Measurements from ENCODE around the gene DLG2.
"Not testable (repeated sequence)": the region's sequence is repeated elsewhere in the genome, so short reads cannot be mapped to it uniquely, and the experiment has no call there.

Gene DLG2

GRCh38 chr11:85095239-85095638 is 531.9 kb downstream of the DLG2 start:
- no peak for DNase-seq

DNA sequence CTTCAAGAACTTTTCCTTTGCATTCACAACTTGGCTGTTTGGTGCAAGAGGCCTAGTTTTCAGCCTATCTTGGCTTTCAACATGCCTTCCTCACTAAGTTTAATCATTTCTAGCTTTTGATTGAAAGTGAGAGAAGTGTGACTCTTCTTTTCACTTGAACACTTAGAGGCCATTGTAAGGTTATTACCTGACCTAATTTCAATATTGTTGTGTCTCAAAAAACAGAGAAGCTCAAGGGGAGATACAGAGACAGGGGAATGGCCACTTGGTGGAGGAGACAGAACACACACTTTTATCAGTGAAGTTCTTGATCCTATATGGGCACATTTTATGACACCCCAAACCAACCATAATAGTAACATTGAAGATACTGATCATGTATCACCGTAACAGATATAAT is 532.3 kb downstream of the DLG2 start:
- DNase-seq = no peak

- no peak for DNase-seq
Measured at GRCh38 chr11:85089654-85090053, 537.5 kb downstream of the DLG2 start.

DNA sequence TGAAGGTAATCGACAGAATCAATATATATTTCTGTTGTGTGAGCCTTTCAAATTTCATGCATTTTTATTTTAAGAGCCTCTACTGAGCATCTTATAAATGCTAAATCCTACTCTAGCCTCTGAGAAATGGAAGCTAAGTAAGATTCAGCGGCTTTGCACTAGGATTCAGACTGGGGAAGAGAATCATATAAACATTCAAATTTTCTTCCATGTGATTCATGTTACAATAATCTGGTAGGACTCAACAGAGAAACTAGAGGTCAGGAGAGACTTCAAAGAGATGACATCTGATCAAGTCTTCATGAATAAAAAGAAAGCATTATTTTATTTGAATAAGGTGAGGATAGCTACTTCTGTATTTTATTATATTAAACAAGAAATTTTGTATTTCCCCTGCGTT is 538.9 kb downstream of the DLG2 start:
- DNase-seq = no peak

GRCh38 chr11:85086504-85087284 is 540.5 kb downstream of the DLG2 start:
- no peak for DNase-seq

DNA sequence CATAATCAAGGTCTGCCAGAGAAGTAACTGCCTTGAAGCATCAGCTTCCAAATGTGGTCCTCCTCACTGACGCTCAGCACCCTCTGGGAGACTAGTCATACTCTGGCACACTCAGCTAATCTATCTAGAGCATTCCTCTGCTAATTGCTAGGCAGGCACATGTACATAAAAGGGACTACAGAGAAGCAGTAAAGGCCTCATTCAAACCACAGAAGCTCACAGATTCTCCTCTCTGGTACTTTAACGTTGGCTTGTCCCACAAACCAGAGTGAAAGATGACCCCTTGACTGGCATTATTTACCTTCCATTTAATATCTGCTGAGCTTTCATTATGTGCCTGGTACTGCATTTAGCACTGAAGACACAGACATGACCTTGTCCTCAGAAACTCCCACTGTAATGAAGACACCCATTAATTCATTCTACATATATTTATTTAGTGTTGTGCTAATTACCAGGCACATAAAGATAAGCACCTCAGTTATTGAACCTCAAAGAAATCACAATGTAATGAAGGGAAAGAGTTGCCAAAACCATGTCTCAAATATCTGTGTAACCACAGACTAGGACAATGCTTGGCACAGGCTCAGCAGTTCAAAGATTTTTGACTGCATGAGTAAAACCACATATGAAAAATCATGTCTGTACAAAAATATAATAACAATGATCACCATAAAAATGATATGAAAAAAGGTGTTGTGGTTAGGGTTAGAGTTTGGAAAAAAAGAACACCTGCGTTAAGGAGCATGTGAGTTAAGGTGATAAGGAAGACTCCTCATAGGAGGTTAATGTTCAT is 550.4 kb downstream of the DLG2 start:
- DNase-seq = no peak

DNA sequence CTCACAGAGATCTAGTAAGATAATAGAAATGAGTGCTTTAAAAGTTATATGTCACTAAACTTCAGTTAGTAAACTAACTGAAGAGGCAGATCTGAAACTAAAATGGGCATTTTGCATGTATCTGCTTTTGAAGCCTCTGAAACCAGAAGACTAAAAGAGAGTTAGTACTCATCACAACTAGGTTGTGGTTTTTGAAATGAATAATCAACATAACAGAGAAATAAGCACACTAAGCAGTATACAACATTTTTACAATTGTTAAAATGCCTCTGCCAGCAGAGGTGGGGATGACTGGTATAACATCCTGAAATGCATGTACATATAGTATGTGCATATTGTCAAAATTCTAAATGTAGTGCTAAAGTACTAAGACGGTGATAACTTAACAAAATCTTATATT is 564.5 kb downstream of the DLG2 start:
- DNase-seq = no peak

DNA sequence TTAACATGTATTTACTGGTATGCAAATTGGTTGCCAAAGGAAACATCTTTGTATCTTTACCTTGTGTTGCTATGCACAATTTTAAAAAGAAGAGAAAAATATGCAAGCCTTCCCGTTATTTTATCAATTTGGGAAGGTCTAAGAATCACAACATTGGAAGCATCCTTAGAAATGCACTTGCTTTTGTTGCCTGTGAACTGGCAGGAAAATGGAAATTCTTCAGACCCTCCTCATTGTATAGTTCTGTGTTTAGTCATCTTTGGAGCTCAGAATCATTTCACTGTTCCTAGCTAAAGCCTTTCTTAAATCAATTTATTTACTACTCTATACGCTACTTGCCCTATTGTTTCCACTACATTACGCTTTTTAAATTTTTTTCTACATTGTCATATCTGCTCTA is 574.5 kb downstream of the DLG2 start:
- no peak for DNase-seq

GRCh38 chr11:85048801-85049200 is 578.3 kb downstream of the DLG2 start:
- no peak for DNase-seq

DNA sequence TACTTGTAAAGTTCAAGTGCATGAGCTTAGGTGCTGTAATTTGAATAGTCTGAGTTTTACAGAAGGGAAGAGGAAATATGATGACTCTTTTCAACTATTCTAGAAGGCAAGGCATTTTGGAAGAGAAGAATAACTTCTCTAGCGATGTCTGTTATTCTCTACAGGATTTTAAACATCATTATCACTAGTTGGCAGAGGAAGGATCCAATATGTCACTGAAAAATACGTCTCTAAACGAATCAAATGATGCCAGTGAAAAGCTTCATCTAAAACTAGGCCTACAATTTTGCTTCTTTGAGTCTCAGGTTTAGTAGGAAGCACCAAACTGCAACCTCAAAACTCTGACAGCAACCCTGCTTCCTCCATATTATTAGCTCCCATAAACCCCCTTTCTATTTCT is 581.4 kb downstream of the DLG2 start:
- no peak for DNase-seq

DNA sequence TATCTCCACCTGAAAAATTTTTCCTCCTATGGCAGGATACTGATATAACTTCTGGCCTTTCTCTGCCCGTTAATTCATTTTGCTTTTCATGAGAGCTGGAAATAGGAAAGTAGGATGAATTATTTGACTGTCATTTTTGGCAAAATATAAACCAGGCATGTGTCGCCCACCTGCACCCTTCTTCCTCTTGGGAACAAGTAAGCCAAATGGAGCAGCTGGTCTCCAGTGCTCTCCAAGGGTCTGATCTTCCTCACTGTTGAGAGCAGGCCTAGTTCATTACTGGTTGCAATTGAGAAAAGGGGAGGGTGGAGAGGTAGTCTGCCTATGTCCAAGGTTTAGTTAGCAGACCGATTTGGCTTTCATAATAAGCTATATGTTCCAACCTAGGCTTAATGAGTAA is 582.2 kb downstream of the DLG2 start:
- DNase-seq = no peak

GRCh38 chr11:85042361-85042760 is 584.8 kb downstream of the DLG2 start:
- DNase-seq = no peak

DNA sequence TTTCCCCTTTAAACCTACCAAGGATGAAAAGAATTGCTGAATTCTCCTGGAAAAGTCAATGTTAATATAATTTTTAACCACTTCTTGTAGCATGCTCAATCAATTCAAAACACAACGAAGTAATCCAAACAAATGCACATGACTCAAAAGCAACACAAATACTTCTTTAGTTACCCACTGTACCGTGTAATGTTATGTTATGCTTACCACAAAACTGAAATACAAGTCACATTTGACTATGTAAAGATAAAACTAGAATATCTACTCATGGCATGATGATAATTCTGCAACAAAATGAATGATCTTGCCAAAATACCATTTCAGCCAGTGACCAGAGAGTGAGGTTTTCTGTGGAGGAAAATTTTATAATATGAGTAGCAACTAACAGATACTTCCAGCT is 587.0 kb downstream of the DLG2 start:
- DNase-seq = no peak

DNA sequence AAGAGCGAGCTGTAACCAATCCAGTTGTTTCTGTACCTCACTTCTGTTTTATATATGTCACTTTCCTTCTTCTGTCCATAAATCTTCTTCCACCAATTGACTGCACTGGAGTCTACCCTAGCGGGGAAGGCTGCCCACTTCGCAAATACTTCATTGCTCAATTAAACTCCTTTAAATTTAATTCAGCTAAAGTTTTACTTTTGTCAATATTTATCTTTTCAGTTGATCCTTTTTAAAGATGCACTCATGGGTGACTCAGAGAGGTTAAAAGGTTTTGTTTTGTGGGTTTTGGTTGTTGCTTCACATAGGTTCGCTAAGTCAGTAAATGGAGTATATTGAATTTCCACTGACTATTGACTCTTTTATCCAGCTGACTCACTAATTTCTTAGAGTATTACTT is 597.2 kb downstream of the DLG2 start:
- no peak for DNase-seq

GRCh38 chr11:85028329-85029101 is 598.6 kb downstream of the DLG2 start:
- DNase-seq = no peak

GRCh38 chr11:85027346-85027745 is 599.8 kb downstream of the DLG2 start:
- DNase-seq = no peak

GRCh38 chr11:85021058-85021457 is 606.1 kb downstream of the DLG2 start:
- no peak for DNase-seq

- no peak for DNase-seq
Measured at GRCh38 chr11:84993386-84993785, 633.8 kb downstream of the DLG2 start.

DNA sequence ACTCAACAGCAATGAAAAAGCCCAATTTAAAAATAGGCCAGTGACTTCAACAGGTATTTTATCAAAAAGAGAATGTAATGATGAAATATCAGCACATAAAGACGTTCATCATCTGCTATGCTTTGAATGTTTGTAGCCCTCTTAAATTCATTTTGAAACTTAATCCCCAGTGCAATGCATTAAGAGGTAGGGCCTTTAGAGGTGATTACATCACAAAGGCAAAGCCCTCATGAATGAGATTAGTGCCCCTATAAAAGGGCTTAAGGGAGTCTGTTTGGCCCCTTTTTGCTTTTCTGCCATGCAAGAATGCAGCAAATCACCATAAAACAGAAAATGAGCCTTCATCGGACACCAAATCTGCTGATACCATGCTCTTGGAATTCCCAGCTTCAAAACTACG is 637.0 kb downstream of the DLG2 start:
- DNase-seq = no peak

GRCh38 chr11:84987686-84988187 is 639.4 kb downstream of the DLG2 start:
- not testable (repeated sequence) for DNase-seq

DNA sequence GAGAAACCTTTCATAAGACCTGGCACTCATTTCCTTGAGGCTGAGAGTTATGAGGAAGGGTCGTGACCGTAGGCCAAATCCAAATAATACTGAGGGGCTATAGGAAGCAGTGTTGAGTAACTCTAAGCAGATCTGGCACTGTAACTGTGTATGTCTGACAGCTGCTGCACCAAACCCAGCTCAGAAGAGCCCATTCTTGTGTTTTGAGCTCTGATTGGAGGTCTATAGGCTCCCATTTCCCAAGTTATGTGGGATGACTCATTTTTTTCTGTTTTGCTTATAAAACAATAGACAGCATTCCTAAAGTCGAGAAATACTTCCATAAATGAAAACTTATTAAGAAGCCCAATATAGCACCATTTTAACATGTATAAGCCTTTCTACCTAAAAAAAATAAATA is 645.8 kb downstream of the DLG2 start:
- DNase-seq = no peak

GRCh38 chr11:84969103-84969502 is 658.0 kb downstream of the DLG2 start:
- DNase-seq = no peak

- no peak for DNase-seq
Measured at GRCh38 chr11:84965484-84965883, 661.7 kb downstream of the DLG2 start.

GRCh38 chr11:84963240-84963639 is 663.9 kb downstream of the DLG2 start:
- DNase-seq = no peak

Data from activated effector memory CD4-positive, alpha-beta T cell treated with Interleukin-2 at 50 U/mL for 16 hours (primary cell).